HFFc6 (cell line): ENCODE measurements around the gene PLD1. TPM values are rescaled to one million over a fixed set of nuclear protein-coding genes. Genes with fewer than 3 reads are reported as not detected.
A peak's percentile ranks its signal among the peaks of the same experiment; 100 is the strongest.

Source experiments
- DNase-seq: peaks from one replicate; pipeline ENCODE4 v3.0.0-alpha.2; 2018
- H3K27ac Mint-ChIP-seq: 2 replicates; pipeline ENCODE4 v1.8.0; 2020; ENCODE audit warnings: mild to moderate bottlenecking, mixed read lengths
- H3K27me3 Mint-ChIP-seq: 2 replicates; pipeline ENCODE4 v1.8.0; 2021; ENCODE audit warnings: mild to moderate bottlenecking, moderate library complexity, mixed read lengths; ENCODE audit not compliant: insufficient read depth
- H3K36me3 Mint-ChIP-seq: 2 replicates; pipeline ENCODE4 v1.8.0; 2021; ENCODE audit warnings: low read depth, mixed read lengths
- H3K4me1 Mint-ChIP-seq: 2 replicates; pipeline ENCODE4 v1.8.0; 2020; ENCODE audit warnings: low read depth, mixed read lengths
- H3K4me3 Mint-ChIP-seq: 2 replicates; pipeline ENCODE4 v1.8.0; 2020; ENCODE audit warnings: mild to moderate bottlenecking, moderate library complexity, mixed read lengths
- H3K9me3 Mint-ChIP-seq: 2 replicates; pipeline ENCODE4 v1.8.0; 2020; ENCODE audit warnings: mild to moderate bottlenecking, mixed read lengths
- total RNA-seq, 6 experiments: library from RNA; stranded (reverse); fragmentation: NEBNext Ultra II Directional; extraction: Animal tissue kit (Norgen Biotek cat#: 25700); gene quantifications; 2 replicates in 1 of 6; 3 replicates in 5 of 6; pipeline ENCODE4 v1.2.3, GENCODE V29; 2021
- TF ChIP-seq, protein P1 (sequence below): fragments of 200-600 bp; sonication (generic); IDR thresholded peaks from 2 replicates; pipeline ENCODE4 v1.5.0; 2021; ENCODE audit warnings: antibody characterized with exemption, mild to moderate bottlenecking

The PLD1 gene
- total RNA-seq, 6 experiments from 2014 or later = 4.1 to 6.0 (median 5.3) TPM

GRCh38 chr3:171840445-171840810 is 30.1 kb upstream of the PLD1 start:
- H3K4me3 Mint-ChIP-seq = no peak overlapping the region
- DNase-seq = no peak
- no peaks in the 10 kb centered on the region for H3K9me3 Mint-ChIP-seq
- TF ChIP-seq, protein P1, sequence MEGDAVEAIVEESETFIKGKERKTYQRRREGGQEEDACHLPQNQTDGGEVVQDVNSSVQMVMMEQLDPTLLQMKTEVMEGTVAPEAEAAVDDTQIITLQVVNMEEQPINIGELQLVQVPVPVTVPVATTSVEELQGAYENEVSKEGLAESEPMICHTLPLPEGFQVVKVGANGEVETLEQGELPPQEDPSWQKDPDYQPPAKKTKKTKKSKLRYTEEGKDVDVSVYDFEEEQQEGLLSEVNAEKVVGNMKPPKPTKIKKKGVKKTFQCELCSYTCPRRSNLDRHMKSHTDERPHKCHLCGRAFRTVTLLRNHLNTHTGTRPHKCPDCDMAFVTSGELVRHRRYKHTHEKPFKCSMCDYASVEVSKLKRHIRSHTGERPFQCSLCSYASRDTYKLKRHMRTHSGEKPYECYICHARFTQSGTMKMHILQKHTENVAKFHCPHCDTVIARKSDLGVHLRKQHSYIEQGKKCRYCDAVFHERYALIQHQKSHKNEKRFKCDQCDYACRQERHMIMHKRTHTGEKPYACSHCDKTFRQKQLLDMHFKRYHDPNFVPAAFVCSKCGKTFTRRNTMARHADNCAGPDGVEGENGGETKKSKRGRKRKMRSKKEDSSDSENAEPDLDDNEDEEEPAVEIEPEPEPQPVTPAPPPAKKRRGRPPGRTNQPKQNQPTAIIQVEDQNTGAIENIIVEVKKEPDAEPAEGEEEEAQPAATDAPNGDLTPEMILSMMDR = no peak
- no peaks in the 10 kb centered on the region for H3K27me3 Mint-ChIP-seq
- no peaks in the 10 kb centered on the region for H3K36me3 Mint-ChIP-seq
- H3K4me1 Mint-ChIP-seq = peaks cover 39% of the 10 kb centered on the region
- no peak overlapping the region for H3K27ac Mint-ChIP-seq

GRCh38 chr3:171839270-171839669 is 29.0 kb upstream of the PLD1 start:
- H3K27ac Mint-ChIP-seq = no peak overlapping the region
- no peak overlapping the region for H3K4me3 Mint-ChIP-seq
- peaks cover 37% of the 10 kb centered on the region for H3K4me1 Mint-ChIP-seq
- TF ChIP-seq, protein P1 = no peak
- no peak for DNase-seq
- no peaks in the 10 kb centered on the region for H3K36me3 Mint-ChIP-seq
- no peaks in the 10 kb centered on the region for H3K27me3 Mint-ChIP-seq
- no peaks in the 10 kb centered on the region for H3K9me3 Mint-ChIP-seq

DNA sequence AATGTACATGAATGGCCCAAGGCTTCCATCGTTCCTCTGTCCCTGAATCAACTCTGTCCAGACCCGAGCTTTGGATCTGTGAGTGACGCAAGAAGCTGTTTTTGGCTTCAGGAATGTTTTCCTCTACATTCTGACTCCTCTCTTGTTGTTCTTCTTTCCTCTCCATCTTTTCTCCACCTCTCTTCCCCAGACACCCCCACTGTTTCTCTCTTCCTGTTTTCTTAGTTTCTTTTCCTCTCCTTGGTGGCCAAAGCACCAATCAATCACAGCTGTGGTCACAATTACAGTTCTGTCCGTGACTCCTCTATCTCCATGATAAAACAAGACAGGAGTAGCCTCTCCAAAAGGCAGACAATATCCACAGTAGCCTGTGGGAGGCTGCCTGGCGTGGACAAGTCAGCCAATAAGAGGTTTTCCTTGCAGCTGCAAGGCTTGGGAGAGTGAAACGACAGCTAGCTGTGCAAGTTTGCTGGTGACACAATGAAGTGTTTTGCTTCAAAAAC is 28.0 kb upstream of the PLD1 start:
- TF ChIP-seq, protein P1 = peak; percentile 24
- H3K4me1 Mint-ChIP-seq = peaks cover 47% of the 10 kb centered on the region
- peak overlapping the region; percentile 86 for H3K4me3 Mint-ChIP-seq

GRCh38 chr3:171837698-171838097 is 27.4 kb upstream of the PLD1 start:
- TF ChIP-seq, protein P1 = no peak
- Mint-ChIP-seq H3K4me1 (peaks cover 48% of the 10 kb centered on the region), H3K27me3 (no peaks in the 10 kb centered on the region), H3K9me3 (no peaks in the 10 kb centered on the region), H3K36me3 (no peaks in the 10 kb centered on the region), H3K27ac (peak overlapping the region; percentile 86), H3K4me3 (peak overlapping the region; percentile 86)
- no peak for DNase-seq

More for the DNA sequence above, 28.0 kb upstream of the PLD1 start:
- Mint-ChIP-seq H3K36me3 (no peaks in the 10 kb centered on the region), H3K27ac (peak overlapping the region; percentile 86), H3K27me3 (no peaks in the 10 kb centered on the region), H3K9me3 (no peaks in the 10 kb centered on the region)
- peak; percentile 73 for DNase-seq

GRCh38 chr3:171836855-171837254 is 26.6 kb upstream of the PLD1 start:
- Mint-ChIP-seq H3K4me3 (no peak overlapping the region), H3K9me3 (no peaks in the 10 kb centered on the region), H3K27me3 (no peaks in the 10 kb centered on the region), H3K27ac (no peak overlapping the region), H3K36me3 (no peaks in the 10 kb centered on the region), H3K4me1 (peaks cover 53% of the 10 kb centered on the region)
- DNase-seq = no peak
- TF ChIP-seq, protein P1 = no peak

DNA sequence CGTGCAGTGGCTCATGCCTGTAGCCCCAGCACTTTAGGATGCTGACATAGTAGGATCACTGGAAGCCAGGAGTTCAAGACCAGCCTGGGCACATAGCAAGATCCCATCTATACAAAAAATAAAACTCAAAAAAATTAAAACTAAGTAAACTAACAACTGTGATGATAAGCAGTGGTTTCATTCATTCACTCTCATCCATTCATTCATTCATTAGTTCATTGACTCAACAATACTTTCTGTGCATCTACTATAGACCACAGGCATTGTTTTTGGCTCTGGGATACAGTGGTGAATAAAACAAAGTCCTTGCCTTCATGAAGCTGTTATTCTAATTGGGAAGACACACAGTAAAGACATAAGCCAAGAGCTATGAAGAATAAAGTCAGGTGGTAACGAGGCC is 25.3 kb upstream of the PLD1 start:
- H3K4me1 Mint-ChIP-seq = peaks cover 50% of the 10 kb centered on the region
- H3K9me3 Mint-ChIP-seq = no peaks in the 10 kb centered on the region
- H3K36me3 Mint-ChIP-seq = no peaks in the 10 kb centered on the region
- H3K4me3 Mint-ChIP-seq = no peak overlapping the region
- TF ChIP-seq, protein P1 = no peak
- no peak overlapping the region for H3K27ac Mint-ChIP-seq
- H3K27me3 Mint-ChIP-seq = no peaks in the 10 kb centered on the region
- DNase-seq = no peak
